CD4-positive, alpha-beta T cell treated with Interleukin-15 for 1 hour (primary cell): ENCODE data around the gene CLPTM1.
"Not testable (repeated sequence)": the region's sequence is repeated elsewhere in the genome, so short reads cannot be mapped to it uniquely, and the experiment has no call there.

ENCODE experiments used
- DNase-seq: peaks from one replicate; pipeline ENCODE4 v3.0.0-alpha.2; 2020

CLPTM1 gene

GRCh38 chr19:44954649-44955504 is at the start of gene CLPTM1:
CLPTM1 (plus strand) TSS chr19:44955380; CDS start chr19:44955396, 16 bp downstream.
- DNase-seq: peak; percentile 96

GRCh38 chr19:44905437-44906160 is 49.6 kb upstream of the CLPTM1 start, which contains the start of gene APOE:
APOE (plus strand) TSS chr19:44905796; CDS start chr19:44906625, 829 bp downstream.
- DNase-seq: no peak

- DNase-seq: no peak
Observed at GRCh38 chr19:44907613-44908012, 47.6 kb upstream of the CLPTM1 start.

- DNase-seq: no peak
Observed at GRCh38 chr19:44908074-44908835, 46.9 kb upstream of the CLPTM1 start.

- no peak for DNase-seq
Observed at GRCh38 chr19:44908836-44909261, 46.3 kb upstream of the CLPTM1 start.

GRCh38 chr19:44909775-44910174 is 45.4 kb upstream of the CLPTM1 start:
- DNase-seq: no peak

GRCh38 chr19:44911896-44912295 is 43.3 kb upstream of the CLPTM1 start:
- DNase-seq: not testable (repeated sequence)

- DNase-seq: no peak
Observed at GRCh38 chr19:44912854-44913253, 42.3 kb upstream of the CLPTM1 start.

- DNase-seq: not testable (repeated sequence)
Observed at GRCh38 chr19:44913512-44914432, 41.4 kb upstream of the CLPTM1 start.

GRCh38 chr19:44914433-44915206 is 40.6 kb upstream of the CLPTM1 start, which contains the start of gene APOC1:
APOC1 (plus strand) TSS chr19:44914608; CDS start chr19:44914892, 284 bp downstream.
- peak; percentile 77 for DNase-seq

- no peak for DNase-seq
Observed at GRCh38 chr19:44924243-44924725, 30.9 kb upstream of the CLPTM1 start.

GRCh38 chr19:44925114-44925891 is 29.9 kb upstream of the CLPTM1 start:
- DNase-seq: no peak

- DNase-seq: not testable (repeated sequence)
Observed at GRCh38 chr19:44926245-44927077, 28.7 kb upstream of the CLPTM1 start.

GRCh38 chr19:44927746-44928145 is 27.4 kb upstream of the CLPTM1 start:
- no peak for DNase-seq

GRCh38 chr19:44930088-44930487 is 25.1 kb upstream of the CLPTM1 start:
- DNase-seq: no peak

- no peak for DNase-seq
Observed at GRCh38 chr19:44931541-44931940, 23.6 kb upstream of the CLPTM1 start.

GRCh38 chr19:44939668-44940067 is 15.5 kb upstream of the CLPTM1 start:
- DNase-seq: no peak

- DNase-seq: no peak
Observed at GRCh38 chr19:44942067-44942571, 13.1 kb upstream of the CLPTM1 start, which contains the start of gene APOC4. APOC4 (plus strand) TSS chr19:44942237; CDS start chr19:44942278, 41 bp downstream.

GRCh38 chr19:44943801-44944249 is 11.4 kb upstream of the CLPTM1 start:
- DNase-seq: peak; percentile 55
